Renal cortical epithelial cell (primary cell): ENCODE data around the gene ACO2. TPM values are rescaled to one million over a fixed set of nuclear protein-coding genes. Genes with fewer than 3 reads are reported as not detected.
A peak's percentile ranks its signal among the peaks of the same experiment; 100 is the strongest.
"Not testable (repeated sequence)": the region's sequence is repeated elsewhere in the genome, so short reads cannot be mapped to it uniquely, and the experiment has no call there.

Source experiments
- DNase-seq: peaks from one replicate; pipeline ENCODE4 v3.0.0-alpha.2; 2011; ENCODE audit warnings: low read depth
- total RNA-seq: library from RNA; depleted of rRNA; stranded (reverse); fragments of >200 nt; gene quantifications from 2 replicates; pipeline ENCODE4 v1.2.3, GENCODE V29; 2014

ACO2 gene
- total RNA-seq, 1 donor from 2014 or later = 141 TPM

DNA sequence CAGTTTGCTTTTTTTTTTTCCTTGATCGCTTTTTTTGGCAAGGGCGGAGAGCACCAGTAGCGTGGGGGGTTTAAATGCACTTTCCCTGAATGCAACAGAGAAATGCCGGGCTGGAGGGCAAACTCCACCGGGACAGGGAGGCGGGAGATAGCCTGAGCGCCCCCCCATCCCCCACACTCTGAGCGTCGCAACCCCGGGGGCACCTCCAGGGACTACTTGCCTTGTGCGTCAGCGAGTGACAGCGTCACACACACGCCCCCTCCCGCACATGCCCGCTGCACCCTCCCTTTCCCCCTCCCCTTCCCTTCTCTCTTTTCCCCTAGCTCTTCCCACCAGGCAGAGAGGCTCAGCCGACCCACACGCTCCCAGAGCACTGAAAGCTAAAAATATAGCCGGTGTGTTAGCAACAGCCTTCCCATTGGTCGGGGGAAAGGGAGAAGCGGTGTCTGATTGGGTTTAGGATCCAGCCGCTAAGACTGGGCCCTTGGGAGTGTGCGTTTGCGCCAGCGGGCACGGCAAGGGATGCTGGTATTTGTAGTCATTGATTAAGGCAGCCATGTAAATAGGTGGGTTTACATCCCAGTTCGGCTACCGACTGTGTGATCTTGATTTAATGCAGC lies 20.6 kb upstream of the ACO2 start:
- DNase-seq = peak; percentile 99

DNA sequence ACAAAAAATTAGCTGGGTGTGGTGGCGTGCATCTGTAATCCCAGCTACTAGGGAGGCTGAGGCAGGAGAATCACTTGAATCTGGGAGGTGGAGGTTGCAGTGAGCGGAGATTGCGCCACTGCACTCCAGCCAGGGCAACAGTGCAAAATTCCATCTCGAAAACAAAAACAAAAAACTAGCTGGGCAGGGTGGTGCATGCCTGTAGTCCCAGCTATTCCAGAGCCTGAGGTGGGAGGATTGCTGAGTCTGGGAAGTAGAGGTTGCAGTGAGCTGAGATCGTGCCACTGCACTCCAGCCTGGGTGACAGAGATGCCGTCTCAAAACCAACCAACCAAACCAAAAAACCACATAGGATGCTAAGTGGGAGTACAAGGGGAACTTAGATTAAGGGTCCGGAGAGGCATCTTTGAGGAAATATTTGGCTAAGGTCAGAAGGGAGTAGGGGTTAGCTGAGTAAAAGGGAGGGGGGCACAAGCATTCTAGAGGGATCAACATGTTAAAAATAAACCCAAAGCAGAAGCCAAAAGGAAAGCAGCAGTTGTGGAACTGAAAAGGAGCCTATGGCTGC lies 10.7 kb upstream of the ACO2 start:
- no peak for DNase-seq

DNA sequence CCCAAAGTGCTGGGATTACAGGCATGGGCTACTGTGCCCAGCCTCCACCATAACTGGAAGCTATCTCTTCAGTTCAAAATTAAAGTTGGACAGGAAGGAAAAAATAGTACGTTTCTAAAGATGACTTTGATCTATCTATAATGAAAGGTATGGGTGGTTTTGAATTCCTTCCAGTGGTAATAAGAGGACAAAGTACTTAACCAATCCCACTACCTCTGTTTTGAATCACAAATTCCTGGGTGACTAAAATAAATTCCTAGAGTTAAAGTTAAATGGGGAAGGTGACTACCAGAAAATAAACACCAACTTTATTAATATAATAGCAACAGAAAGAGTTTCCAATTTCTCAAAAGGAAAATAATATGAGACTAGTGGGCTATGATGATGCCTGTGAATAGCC lies 9.5 kb upstream of the ACO2 start:
- no peak for DNase-seq

DNA sequence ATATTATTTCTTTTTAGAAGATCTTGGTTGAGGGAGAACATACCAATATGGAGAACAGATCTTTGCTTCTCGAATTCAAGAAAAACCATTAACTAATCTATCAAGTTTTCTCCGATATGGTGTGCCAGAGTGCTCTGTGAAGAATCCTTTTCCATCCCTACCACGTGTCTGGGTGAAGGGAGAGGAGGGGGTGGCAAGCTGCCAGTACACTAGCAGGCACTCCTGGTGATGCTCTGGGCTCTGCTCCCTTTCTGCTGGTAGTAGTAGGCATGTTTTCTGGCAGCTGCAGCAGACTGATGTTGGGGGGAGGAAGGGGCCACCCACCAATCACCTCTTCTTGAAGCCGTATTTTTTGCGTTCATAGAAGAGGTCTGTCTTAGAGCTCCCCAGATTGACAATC lies 8.8 kb upstream of the ACO2 start:
- DNase-seq = not testable (repeated sequence)

DNA sequence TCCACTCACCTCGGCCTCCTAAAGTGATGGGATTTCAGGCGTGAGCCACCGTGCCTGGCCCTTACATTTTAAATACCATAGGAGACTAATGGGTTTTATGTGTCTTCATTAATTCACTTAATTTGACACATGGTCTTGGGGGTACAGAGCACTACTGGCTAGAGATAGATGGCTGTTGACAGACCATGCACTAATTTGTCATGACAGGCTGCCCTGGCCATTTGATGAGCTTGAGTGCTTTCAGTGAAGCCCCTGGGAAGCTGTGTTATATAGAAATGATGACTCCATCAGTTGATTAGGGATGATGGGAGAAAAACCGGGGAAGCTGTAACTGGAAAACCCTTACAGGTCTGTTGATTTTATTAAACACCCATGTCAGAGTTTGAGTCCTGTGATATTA lies 7.0 kb upstream of the ACO2 start:
- DNase-seq = no peak

DNA sequence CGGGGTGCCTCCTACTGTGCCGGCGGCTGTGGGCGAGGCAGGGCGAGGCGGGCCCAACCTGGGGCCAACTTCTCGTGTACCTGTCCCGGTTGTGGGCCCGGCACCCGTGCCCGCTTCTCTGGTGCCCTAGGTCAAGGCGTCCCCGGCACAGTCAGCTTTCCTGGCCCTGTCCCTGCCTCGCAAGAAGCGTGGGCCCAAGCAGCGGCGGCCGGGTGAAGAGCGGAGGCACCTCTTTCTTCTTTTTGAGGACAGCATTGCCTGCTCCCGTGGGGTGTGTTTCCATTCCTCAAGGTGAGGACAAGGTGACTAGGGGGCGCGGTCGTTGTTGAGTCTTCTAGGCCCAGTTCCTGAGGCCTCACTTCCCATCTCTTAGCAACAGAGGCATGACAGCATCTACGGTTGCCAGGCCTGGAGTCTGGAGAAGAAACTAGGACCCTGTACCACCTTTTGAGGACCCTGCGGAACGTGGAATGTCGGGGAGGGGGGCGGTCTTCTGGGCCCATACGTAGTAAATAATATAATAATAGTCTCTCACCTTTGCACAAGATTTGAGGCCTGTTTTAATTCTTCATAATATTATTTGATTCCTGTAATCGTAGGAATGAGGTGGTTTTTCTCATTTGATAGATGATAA lies 418 bp downstream of the ACO2 start:
- no peak for DNase-seq

DNA sequence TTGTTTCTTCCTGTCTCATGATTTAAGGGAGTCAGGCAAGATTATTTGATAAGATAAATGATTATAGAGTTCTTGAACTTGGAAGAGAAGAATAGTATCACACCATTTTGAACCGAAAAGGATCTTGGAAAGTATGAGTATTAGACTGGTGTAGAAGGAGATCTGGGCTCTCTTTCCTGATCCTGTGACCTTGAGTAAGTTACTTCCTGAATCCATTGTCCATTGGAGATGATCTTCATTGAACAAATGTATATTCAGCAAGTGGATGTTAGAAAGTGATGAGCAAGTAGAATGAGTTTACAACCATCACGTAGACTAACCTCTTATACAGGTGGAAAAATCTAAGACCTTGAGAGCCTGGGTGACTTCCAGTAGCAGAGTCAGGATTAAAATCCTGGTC lies 2.0 kb downstream of the ACO2 start:
- no peak for DNase-seq

DNA sequence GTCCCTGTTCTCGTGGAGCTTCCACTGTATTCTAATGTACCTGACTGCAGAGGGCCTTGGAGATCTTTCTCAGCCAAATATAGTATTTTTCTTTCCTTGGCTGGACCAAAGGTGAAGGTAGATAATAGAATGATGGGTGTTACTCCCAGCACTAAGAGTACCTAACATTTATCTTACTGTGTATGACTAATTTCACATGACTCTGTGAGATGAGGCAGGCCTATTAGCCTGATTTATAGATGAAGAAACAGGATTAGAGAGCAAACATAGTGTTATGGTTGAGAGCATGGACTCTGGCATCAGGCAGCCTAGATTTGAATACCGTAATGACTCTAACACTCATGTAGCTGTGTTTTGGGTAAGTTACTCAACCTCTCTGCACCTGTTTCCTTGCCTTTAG lies 2.7 kb downstream of the ACO2 start:
- no peak for DNase-seq

DNA sequence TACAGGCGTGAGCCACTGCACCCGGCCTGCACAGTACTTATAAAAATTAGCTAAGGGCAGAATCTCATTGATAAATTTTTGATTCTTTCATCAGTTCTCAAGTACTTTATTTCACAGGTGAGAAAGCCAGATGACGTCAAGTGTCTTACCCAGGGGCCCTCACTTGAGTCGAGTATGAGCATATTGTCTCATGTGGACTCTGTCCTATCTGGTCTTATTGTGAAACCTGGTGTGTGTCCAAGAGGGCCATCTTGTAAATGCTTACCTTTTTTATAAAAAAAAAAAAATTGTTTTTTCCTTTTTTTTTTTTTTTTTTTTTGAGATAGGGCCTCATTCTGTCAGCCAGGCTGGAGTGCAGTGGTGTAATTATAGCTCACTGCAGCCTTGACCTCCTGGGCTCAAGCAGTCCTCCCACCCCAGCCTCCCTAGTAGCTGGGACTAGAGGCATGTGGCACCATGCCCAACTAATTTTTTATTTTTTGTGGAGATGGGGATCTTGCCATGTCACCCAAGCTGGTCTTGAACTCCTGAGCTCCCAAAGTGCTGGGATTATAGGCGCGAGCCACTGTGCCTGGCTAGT lies 6.0 kb downstream of the ACO2 start:
- peak; percentile 35 for DNase-seq

DNA sequence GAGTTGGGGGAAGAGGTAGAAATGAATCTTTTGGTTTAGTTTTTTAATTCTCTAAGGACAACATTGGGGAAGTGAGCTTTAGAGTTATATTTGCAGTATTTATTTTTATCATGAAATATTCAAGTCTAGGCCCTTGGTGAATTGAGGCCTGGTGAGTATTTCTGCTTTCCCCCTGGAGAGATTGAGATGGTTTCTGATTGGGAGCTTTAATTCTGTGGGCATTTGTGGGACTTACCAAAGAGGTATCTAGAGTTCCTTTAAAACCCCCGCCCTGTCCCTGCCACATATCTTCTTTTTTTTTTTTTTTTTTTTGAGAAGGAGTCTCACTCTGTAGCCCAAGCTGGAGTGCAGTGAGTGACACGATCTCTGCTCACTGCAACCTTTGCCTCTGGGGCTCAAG lies 9.6 kb downstream of the ACO2 start:
- DNase-seq = no peak

DNA sequence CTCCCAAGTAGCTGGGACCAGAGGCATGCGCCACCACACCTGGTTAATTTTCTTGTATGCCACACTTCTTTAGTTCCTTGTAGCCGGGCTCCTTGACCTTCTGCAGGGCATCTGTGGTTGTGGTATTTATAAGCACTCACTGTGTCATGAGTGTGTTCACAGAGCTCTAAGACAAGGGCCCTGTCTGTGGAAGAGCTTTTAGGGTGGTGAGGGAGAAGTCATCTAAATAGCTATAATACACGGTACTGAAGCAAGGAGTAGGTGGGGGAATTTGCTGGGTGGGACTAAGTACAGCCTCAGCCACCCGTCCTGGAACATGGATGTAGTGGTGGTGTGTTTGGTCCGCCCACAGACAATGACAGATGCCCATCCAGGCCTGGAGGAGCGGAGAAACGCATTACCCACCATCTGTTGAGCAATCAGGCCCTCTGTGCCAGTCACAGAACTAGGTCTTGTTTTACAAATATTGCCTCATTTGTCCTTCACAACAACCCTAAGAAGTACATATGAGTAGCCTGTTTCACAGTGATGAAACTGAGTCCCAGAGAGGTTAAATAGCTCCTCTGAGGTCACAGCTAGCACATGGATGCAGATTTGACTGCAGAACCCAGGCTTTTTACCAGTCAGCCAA lies 10.1 kb downstream of the ACO2 start:
- DNase-seq = peak; percentile 84

DNA sequence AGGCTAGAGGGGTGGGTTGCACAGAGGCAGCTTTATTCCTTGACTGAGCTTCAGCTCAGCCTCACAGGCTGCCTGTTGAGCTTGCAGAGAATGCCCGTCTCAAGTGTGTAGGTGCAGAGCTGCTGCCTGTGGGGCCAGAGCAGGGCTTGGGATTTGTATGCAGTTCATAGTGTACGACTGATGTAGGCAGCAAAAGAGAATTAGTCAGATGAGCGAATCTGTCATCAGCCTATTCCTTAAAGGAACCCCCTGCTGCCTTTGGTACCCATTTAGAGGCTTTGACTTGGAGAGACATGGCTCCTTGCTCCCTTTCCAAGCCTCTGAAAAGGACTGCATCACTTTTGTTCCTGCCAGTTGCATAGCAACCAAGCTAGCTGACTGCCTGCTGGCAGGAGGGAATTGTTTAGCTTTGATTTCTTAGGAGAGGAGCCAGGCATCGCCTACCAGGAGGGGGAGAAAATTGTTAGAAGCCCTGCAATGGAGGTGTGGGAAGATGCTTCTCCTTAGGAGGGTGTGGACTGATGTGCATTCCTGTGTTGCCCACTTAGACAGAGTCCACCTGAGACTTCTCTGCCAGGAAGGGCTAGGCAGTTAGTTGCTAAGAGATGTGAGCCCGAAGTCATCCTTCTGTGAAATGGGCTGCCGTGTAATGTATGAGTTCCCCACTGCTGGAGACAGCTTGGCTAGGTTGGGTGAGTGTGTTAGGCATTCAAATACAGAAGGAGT lies 10.9 kb downstream of the ACO2 start:
- peak; percentile 41 for DNase-seq

DNA sequence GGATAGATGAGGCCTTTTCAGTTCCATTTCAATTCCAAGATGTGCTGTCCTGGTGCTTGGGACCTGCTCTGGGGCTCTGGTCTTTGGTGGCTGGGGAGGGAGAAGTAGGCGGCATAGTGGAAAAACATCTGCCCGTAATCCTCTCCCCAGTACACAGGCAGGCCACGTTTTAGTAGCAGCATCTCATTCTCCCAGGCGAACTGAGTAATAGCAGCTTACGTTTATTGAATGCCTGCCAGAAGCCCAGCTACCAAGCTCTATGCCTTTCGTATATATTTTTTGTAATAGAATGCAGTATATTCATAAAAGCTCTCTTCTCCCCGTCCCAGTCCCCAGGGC lies 11.4 kb downstream of the ACO2 start:
- DNase-seq = no peak

DNA sequence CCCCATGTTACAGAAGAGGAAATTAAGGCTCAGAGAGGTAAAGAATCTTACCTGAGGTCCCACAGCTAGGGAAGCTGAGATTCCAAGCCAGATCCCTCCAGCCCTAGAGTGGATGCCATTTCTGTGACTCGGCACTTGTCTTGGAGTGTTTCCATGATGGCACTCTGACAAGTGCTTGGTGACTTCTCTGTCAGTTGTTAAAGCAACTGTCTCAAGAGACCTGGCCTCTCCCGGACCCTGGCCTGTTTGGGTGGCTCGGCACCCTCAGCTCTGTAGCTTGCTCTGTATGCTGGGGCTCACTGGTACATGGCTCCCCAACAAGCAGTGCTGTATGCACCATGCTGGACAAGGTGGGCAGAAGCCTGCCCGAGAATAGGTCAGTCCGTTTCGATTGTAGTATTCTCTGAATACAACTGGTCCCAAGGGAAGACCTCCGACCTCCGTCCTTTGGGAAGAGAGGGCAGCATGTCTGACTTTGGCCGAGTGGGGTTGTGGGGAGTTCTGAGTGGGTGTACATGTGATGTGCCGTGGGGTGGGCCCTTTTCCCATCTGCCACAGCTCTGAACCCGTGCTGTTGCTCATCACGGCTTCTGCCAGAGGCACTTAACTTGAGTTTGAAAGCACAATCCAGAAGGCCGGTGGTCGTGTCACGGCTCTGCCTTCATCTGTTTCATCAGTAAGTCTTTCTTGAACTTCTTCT lies 12.4 kb downstream of the ACO2 start:
- no peak for DNase-seq

DNA sequence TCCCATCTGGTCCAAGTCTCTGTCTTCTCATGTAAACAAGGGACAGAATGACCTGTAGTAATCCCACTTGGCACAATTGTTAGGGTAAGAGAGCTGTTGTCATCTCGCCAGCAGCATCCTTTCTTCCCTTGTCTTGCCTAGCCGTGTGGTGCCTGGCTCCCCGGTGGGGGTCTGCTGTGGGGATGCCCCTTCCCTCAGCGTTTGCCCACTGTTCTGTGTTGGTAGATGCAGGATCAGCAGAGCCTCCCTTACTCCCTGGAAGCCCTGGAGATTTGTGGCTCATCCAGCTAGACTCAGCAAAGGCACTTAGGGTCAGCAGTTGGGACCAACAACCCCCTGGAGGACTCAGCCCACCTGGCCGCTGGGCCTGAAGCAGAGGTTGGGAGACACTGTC lies 13.0 kb downstream of the ACO2 start:
- no peak for DNase-seq

DNA sequence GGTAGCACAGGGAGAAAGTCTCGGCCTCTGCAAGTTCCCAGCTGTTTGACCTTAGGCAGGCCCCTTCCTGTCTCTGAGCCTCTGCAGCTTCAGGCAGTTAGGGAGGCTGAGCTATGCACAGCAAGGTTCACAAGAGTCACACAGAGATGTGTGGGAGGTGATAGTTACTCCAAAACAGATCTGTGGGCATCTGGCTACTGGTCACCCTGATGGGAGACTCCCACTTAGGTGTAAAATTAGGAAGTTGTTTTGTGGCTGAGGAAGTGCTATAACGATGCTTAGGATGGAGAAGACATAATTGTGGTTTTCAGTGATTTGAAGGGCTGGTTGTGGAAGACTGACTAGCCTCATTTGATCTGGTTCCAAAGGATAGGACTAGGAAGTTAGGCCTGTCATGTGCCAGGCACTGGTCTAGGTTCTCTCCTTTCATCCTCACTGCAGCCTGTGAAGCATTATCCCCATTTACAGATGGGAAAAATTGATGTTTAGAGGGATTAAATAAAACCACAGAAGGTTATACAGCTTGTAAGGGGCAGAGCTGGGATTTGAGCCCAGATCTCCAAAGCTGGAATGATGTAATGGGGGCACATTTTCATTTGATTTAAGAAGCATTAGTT lies 13.5 kb downstream of the ACO2 start:
- no peak for DNase-seq

DNA sequence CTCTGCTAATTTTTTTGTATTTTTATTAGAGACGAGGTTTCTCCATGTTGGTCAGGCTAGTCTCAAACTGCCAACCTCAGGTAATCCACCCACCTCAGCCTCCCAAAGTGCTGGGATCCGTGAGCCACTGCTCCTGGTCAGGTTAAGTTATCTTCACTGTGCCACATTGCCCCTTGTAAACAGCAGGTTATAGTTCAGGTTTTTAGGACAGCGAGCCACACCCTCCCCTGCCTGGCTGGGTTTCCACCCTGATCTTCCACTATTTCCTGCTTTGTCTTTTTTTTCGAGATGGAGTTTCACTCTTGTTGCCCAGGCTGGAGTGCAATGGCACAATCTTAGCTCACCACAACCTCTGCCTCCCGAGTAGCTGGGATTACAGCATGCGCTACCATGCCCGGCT lies 16.1 kb downstream of the ACO2 start:
- no peak for DNase-seq

DNA sequence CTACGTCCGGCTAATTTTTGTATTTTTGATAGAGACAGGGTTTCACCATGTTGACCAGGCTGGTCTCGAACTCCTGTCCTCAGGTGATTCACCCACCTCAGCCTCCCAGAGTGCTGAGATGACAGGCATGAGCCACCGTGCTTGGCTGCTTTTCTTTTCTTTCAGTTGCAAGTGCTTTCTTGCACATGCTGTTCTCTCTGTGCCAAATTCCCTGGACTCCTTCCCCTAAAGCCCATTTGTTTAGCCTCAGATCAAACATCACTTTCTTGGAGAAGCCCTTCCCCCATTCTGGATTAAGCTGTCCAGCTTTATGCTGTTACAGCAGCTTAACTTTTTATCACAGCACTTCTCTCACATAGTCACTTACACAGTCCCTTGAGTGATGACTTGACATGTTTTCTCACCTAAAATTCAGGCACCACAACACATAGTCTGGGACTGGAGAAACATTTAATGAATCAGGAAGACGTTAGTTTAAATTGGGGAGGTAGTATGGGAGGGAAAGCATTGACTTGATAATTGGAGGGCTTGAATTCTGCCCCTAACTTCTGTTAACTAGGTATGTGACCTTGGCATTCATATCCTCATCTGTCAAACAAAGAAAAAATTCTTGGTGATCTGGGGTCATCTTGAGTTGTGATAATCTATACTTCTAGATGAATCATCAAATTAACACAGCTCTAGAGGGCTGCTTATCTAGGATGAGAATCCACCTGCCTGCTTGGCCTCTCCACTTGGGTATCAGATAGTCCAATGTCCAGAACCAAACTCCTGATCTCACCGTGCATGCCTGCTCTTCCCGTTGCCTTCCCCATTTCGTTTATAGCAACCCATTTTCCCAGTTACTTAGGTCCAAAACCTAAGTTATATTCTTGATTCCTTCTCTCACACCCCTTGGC lies 18.4 kb downstream of the ACO2 start:
- DNase-seq = no peak

DNA sequence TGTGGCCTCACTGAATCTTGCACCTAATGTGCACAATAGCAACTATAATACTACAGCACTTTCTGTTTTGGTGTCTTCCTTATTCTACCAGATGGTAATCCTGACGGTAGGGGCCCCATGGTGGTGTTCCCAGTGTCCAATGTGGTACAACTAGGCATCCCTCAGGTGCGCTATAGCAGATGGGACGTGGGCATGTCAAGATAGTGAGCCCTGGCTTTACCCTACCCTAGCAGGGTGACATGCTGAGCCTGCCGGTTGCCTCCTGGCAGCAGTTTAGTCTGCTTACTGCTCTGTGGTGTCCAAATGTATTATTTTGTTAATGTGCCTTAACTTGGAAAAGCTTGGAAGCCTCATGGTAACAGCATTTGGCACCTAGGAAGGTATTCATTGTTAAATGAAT lies 19.2 kb downstream of the ACO2 start:
- DNase-seq = no peak
